DMS153 (cell line): ENCODE data around the gene BRD3.

Experiments
- DNase-seq: peaks from one replicate; lab custom pipeline; 2025; lab: John Stamatoyannopoulos, UW

Gene BRD3

GRCh38 chr9:134039386-134040175, 28.2 kb downstream of the BRD3 start:
- DNase-seq: no peak

GRCh38 chr9:134037641-134038040, 30.2 kb downstream of the BRD3 start:
- DNase-seq: no peak

GRCh38 chr9:134036130-134036529, 31.7 kb downstream of the BRD3 start:
- DNase-seq: no peak

- no peak for DNase-seq
These were observed 32.5 kb downstream of the BRD3 start for GRCh38 chr9:134035041-134036039.

GRCh38 chr9:134034215-134035040, 33.4 kb downstream of the BRD3 start:
- DNase-seq: no peak

- DNase-seq: no peak
These were observed 34.2 kb downstream of the BRD3 start for GRCh38 chr9:134033516-134034214.

- DNase-seq: no peak
These were observed 35.2 kb downstream of the BRD3 start for GRCh38 chr9:134032456-134033222.

- DNase-seq: no peak
These were observed 36.0 kb downstream of the BRD3 start for GRCh38 chr9:134031783-134032182.

GRCh38 chr9:134030821-134031470, 36.9 kb downstream of the BRD3 start:
- DNase-seq: no peak

- no peak for DNase-seq
These were observed 38.3 kb downstream of the BRD3 start for GRCh38 chr9:134029248-134030226.

GRCh38 chr9:134028575-134029247, 39.1 kb downstream of the BRD3 start:
- DNase-seq: no peak

GRCh38 chr9:134028076-134028475, 39.8 kb downstream of the BRD3 start:
- no peak for DNase-seq

GRCh38 chr9:134027561-134027960, 40.3 kb downstream of the BRD3 start:
- no peak for DNase-seq

- no peak for DNase-seq
These were observed 40.8 kb downstream of the BRD3 start for GRCh38 chr9:134026981-134027380.

- DNase-seq: no peak
These were observed 41.2 kb downstream of the BRD3 start for GRCh38 chr9:134026581-134026980.

- DNase-seq: no peak
These were observed 42.0 kb downstream of the BRD3 start for GRCh38 chr9:134025606-134026541.
